Neural cell (in vitro differentiated cells): ENCODE data around the gene FAM3D. TPM values are rescaled to one million over a fixed set of nuclear protein-coding genes. Genes with fewer than 3 reads are reported as not detected.

ENCODE experiments used
- H2AFZ ChIP-seq: fragments of 200-600, 300-800 bp; sonication (generic), shearing (Covaris generic); 2 replicates; pipeline ENCODE4 v1.6.0; 2014; ENCODE audit warnings: low read depth, mild to moderate bottlenecking, antibody characterized with exemption, low read length, moderate library complexity
- H3F3A ChIP-seq: fragments of 200-600 bp; shearing (Covaris generic); 2 replicates; pipeline ENCODE4 v1.6.1; 2016; ENCODE audit warnings: mild to moderate bottlenecking, moderate library complexity, mixed read lengths, antibody characterized with exemption, low read length; ENCODE audit not compliant: insufficient read depth, poor library complexity, severe bottlenecking
- H3K27ac ChIP-seq: fragments of 200-600, 300-800 bp; sonication (generic), shearing (Covaris generic); 2 replicates; pipeline ENCODE4 v1.5.1; 2014; ENCODE audit warnings: mild to moderate bottlenecking, low read length, moderate library complexity
- H3K27me3 ChIP-seq: fragments of 300-800, 200-600 bp; sonication (generic), shearing (Covaris generic); 2 replicates; pipeline ENCODE4 v1.6.0; 2014; ENCODE audit warnings: mild to moderate bottlenecking, low read depth, low read length, moderate library complexity; ENCODE audit not compliant: insufficient read depth
- H3K36me3 ChIP-seq: fragments of 300-800, 200-600 bp; sonication (generic), shearing (Covaris generic); 2 replicates; pipeline ENCODE4 v1.5.1; 2014; ENCODE audit warnings: mild to moderate bottlenecking, antibody characterized with exemption, low read length, moderate library complexity; ENCODE audit not compliant: insufficient read depth
- H3K4me2 ChIP-seq: fragments of 300-800, 200-600 bp; sonication (generic), shearing (Covaris generic); 2 replicates; pipeline ENCODE4 v1.6.0; 2014; ENCODE audit warnings: mild to moderate bottlenecking, low read length
- H3K4me3 ChIP-seq: fragments of 300-800, 200-600 bp; sonication (generic), shearing (Covaris generic); 2 replicates; pipeline ENCODE4 v1.5.1; 2014; ENCODE audit warnings: mild to moderate bottlenecking, low read length, moderate library complexity
- H3K79me2 ChIP-seq: fragments of 200-600 bp; shearing (Covaris generic); replicated peaks from 2 replicates; pipeline ENCODE4 v1.6.0; 2014; ENCODE audit warnings: mild to moderate bottlenecking, low read length, moderate library complexity; ENCODE audit not compliant: insufficient read depth
- H3K9ac ChIP-seq: fragments of 300-800, 200-600 bp; sonication (generic), shearing (Covaris generic); 2 replicates; pipeline ENCODE4 v1.6.1; 2016; ENCODE audit warnings: mild to moderate bottlenecking, low read length, mixed read lengths
- H3K9me2 ChIP-seq: fragments of 200-600 bp; shearing (Covaris generic); 2 replicates; pipeline ENCODE4 v1.6.1; 2016; ENCODE audit warnings: mild to moderate bottlenecking, low read length, mixed read lengths; ENCODE audit not compliant: insufficient read depth
- H3K9me3 ChIP-seq: fragments of 200-600, 300-800 bp; sonication (generic), shearing (Covaris generic); 2 replicates; pipeline ENCODE4 v1.6.1; 2016; ENCODE audit warnings: mild to moderate bottlenecking, mixed run types, low read length, moderate library complexity, mixed read lengths
- H4K20me1 ChIP-seq: fragments of 200-600 bp; shearing (Covaris generic); 2 replicates; pipeline ENCODE4 v1.6.1; 2016; ENCODE audit warnings: mild to moderate bottlenecking, mixed run types; ENCODE audit not compliant: insufficient read depth
- CTCF ChIP-seq: fragments of 450-650 bp; IDR thresholded peaks from 2 replicates; pipeline ENCODE4 v1.5.1; 2014; ENCODE audit warnings: antibody characterized with exemption, mild to moderate bottlenecking, moderate library complexity; ENCODE audit not compliant: poor library complexity, severe bottlenecking
- EP300 ChIP-seq: fragments of 450-650 bp; conservative IDR thresholded peaks from 2 replicates; pipeline ENCODE4 v1.6.1; 2014; ENCODE audit warnings: antibody characterized with exemption, mild to moderate bottlenecking, moderate library complexity; ENCODE audit not compliant: poor library complexity, severe bottlenecking
- EZH2 ChIP-seq: fragments of 200-600, 300-800 bp; shearing (Covaris generic), sonication (generic); IDR thresholded peaks from 2 replicates; pipeline ENCODE4 v1.6.1; 2014; ENCODE audit warnings: antibody characterized with exemption, low read length, borderline replicate concordance, mild to moderate bottlenecking; ENCODE audit not compliant: insufficient read depth, poor library complexity, severe bottlenecking
- MXI1 ChIP-seq: fragments of 450-650 bp; conservative IDR thresholded peaks from 2 replicates; pipeline ENCODE4 v1.6.1; 2014; ENCODE audit warnings: antibody characterized with exemption, mild to moderate bottlenecking; ENCODE audit not compliant: poor library complexity, severe bottlenecking
- POLR2AphosphoS5 ChIP-seq: IDR thresholded peaks from 2 replicates; pipeline ENCODE4 v1.6.1; 2012
- RAD21 ChIP-seq: fragments of 450-650 bp; conservative IDR thresholded peaks from 2 replicates; pipeline ENCODE4 v1.6.1; 2014; ENCODE audit warnings: antibody characterized with exemption, mild to moderate bottlenecking, moderate library complexity
- REST ChIP-seq: IDR thresholded peaks from 2 replicates; pipeline ENCODE4 v1.6.1; 2012; ENCODE audit warnings: borderline replicate concordance
- SMC3 ChIP-seq: fragments of 450-650 bp; conservative IDR thresholded peaks from 2 replicates; pipeline ENCODE4 v1.6.1; 2014; ENCODE audit warnings: antibody characterized with exemption, mild to moderate bottlenecking, moderate library complexity; ENCODE audit not compliant: poor library complexity
- TAF1 ChIP-seq: IDR thresholded peaks from 2 replicates; pipeline ENCODE4 v1.6.1; 2012; ENCODE audit warnings: low read depth
- polyA plus RNA-seq: library from polyadenylated mRNA; depleted of rRNA; stranded (reverse); fragments of >200 nt; gene quantifications from 2 replicates; pipeline ENCODE4 v1.2.3, GENCODE V29; 2014

Gene FAM3D
- polyA plus RNA-seq, 1 donor from 2014 or later, result not detected

GRCh38 chr3:58637509-58637908 is 29.1 kb downstream of the FAM3D start:
- Histone ChIP-seq H3K9me3 (no peaks in the 10 kb centered on the region), H2AFZ (no peak overlapping the region), H3K9ac (no peak overlapping the region), H3K27me3 (no peaks in the 10 kb centered on the region), H4K20me1 (no peaks in the 10 kb centered on the region), H3K36me3 (no peaks in the 10 kb centered on the region), H3K27ac (no peak overlapping the region), H3K4me2 (no peak overlapping the region), H3K9me2 (no peaks in the 10 kb centered on the region), H3F3A (no peaks in the 10 kb centered on the region), H3K79me2 (no peaks in the 10 kb centered on the region), H3K4me3 (no peak overlapping the region)
- TF ChIP-seq MXI1 (no peak), CTCF (no peak), TAF1 (no peak), EP300 (no peak), RAD21 (no peak), EZH2 (no peak), SMC3 (no peak), REST (no peak), POLR2AphosphoS5 (no peak)

- Histone ChIP-seq H3F3A (no peaks in the 10 kb centered on the region), H2AFZ (no peak overlapping the region), H3K9me3 (no peaks in the 10 kb centered on the region), H3K36me3 (no peaks in the 10 kb centered on the region), H4K20me1 (no peaks in the 10 kb centered on the region), H3K4me2 (no peak overlapping the region), H3K9ac (no peak overlapping the region), H3K27me3 (no peaks in the 10 kb centered on the region), H3K9me2 (no peaks in the 10 kb centered on the region), H3K4me3 (no peak overlapping the region), H3K27ac (no peak overlapping the region), H3K79me2 (no peaks in the 10 kb centered on the region)
- TF ChIP-seq POLR2AphosphoS5 (no peak), CTCF (no peak)
Measured at GRCh38 chr3:58635371-58636285, 30.9 kb downstream of the FAM3D start.
